CD4-positive, alpha-beta memory T cell (primary cell): Measurements from ENCODE around the gene PSAPL1. TPM values are rescaled to one million over a fixed set of nuclear protein-coding genes. Genes with fewer than 3 reads are reported as not detected.

Source experiments
- CTCF ChIA-PET: fragments of 350-600 bp; sonication (Branson Sonifier 250); formaldehyde crosslinking; loops from one replicate; lab custom pipeline; 2021; ENCODE audit warnings: inconsistent platforms; ENCODE audit not compliant: partially characterized antibody; lab: Charles Lee
- POLR2A ChIA-PET: fragments of 350-600 bp; sonication (Branson Sonifier 250); formaldehyde crosslinking; loops from one replicate; lab custom pipeline; 2021; ENCODE audit not compliant: partially characterized antibody; lab: Charles Lee
- DNase-seq, 5 donors: peaks; one replicate each; pipeline versions ENCODE4 v3.0.0 to v3.0.0-alpha.2; 2020 to 2022; ENCODE audit warnings: mixed read lengths in 1 of 5
- H3K27ac ChIP-seq: one replicate; pipeline ENCODE4 v1.7.0; 2013; ENCODE audit warnings: low read depth, low read length
- H3K27me3 ChIP-seq: 2 replicates; pipeline ENCODE4 v1.7.0; 2013; ENCODE audit warnings: mild to moderate bottlenecking, low read length, moderate library complexity; ENCODE audit not compliant: insufficient read depth
- H3K36me3 ChIP-seq: 2 replicates; pipeline ENCODE4 v1.7.0; 2013; ENCODE audit warnings: mild to moderate bottlenecking, low read length, moderate library complexity; ENCODE audit not compliant: insufficient read depth
- H3K4me1 ChIP-seq: 2 replicates; pipeline ENCODE4 v1.7.0; 2013; ENCODE audit warnings: mild to moderate bottlenecking, low read length, moderate library complexity; ENCODE audit not compliant: insufficient read depth
- H3K4me3 ChIP-seq, 2 donors: one replicate each; pipeline ENCODE4 v1.7.0; 2013; ENCODE audit warnings: low read length in 2 of 2, mild to moderate bottlenecking in 1 of 2
- H3K9me3 ChIP-seq, 2 donors: one replicate each; pipeline ENCODE4 v1.7.0; 2013; ENCODE audit warnings: low read length in 2 of 2, control low read depth in 1 of 2; ENCODE audit not compliant: control insufficient read depth in 1 of 2
- H3K27ac Mint-ChIP-seq, 7 donors: one replicate each; pipeline ENCODE4 v1.8.0; 2020 to 2021; ENCODE audit warnings: mixed read lengths in 7 of 7, mild to moderate bottlenecking in 6 of 7, inconsistent platforms in 3 of 7, moderate library complexity in 3 of 7
- H3K27me3 Mint-ChIP-seq, 2 donors: one replicate each; pipeline ENCODE4 v1.8.0; 2020 to 2021; ENCODE audit warnings: mixed read lengths in 2 of 2
- H3K36me3 Mint-ChIP-seq, 2 donors: one replicate each; pipeline ENCODE4 v1.8.0; 2020 to 2021; ENCODE audit warnings: mixed read lengths in 2 of 2, inconsistent platforms in 1 of 2, mild to moderate bottlenecking in 1 of 2
- H3K4me1 Mint-ChIP-seq, 4 donors: one replicate each; pipeline ENCODE4 v1.8.0; 2020 to 2021; ENCODE audit warnings: mixed read lengths in 4 of 4, mild to moderate bottlenecking in 1 of 4
- H3K4me3 Mint-ChIP-seq, 8 donors: one replicate each; pipeline ENCODE4 v1.8.0; 2020 to 2021; ENCODE audit warnings: mixed read lengths in 8 of 8, mild to moderate bottlenecking in 7 of 8, moderate library complexity in 6 of 8, inconsistent platforms in 3 of 8
- H3K9me3 Mint-ChIP-seq, 8 donors: one replicate each; pipeline ENCODE4 v1.8.0; 2020 to 2021; ENCODE audit warnings: mixed read lengths in 8 of 8, mild to moderate bottlenecking in 5 of 8, inconsistent platforms in 3 of 8, moderate library complexity in 1 of 8
- intact Hi-C: fragments of 100-400 bp; cut with micrococcal nuclease; formaldehyde crosslinking; loops from one replicate; pipeline ENCODE4 v1.15.1; 2023
- polyA plus RNA-seq, 2 donors: library from polyadenylated mRNA; unstranded; fragments of 300-500 nt; fragmentation: Illumina TruSeq; gene quantifications; one replicate each; pipeline ENCODE4 v1.2.3, GENCODE V29; 2021
- total RNA-seq, 2 experiments: library from RNA; stranded (reverse); gene quantifications; one replicate each; pipeline ENCODE4 v1.2.3, GENCODE V29; 2021

Gene PSAPL1
- total and polyA plus RNA-seq, 4 experiments from 2014 or later: not detected

- H3K9me3 Mint-ChIP-seq: peaks cover 0 to 6% (median 0%) of the 10 kb centered on the region in 8 donors
These were observed 16.2 kb upstream of the PSAPL1 start for GRCh38 chr4:7450775-7451433.

GRCh38 chr4:7448036-7448435 is 13.3 kb upstream of the PSAPL1 start:
- DNase-seq: no peak
- ChIA-PET CTCF (no interaction called here), POLR2A (no interaction called here)
- H3K36me3 Mint-ChIP-seq: no peaks in the 10 kb centered on the region
- H3K4me3 Mint-ChIP-seq: no peak overlapping the region
- Histone ChIP-seq H3K4me1 (no peaks in the 10 kb centered on the region), H3K27ac (no peak overlapping the region), H3K36me3 (no peaks in the 10 kb centered on the region), H3K9me3 (no peaks in the 10 kb centered on the region), H3K4me3 (no peak overlapping the region), H3K27me3 (no peaks in the 10 kb centered on the region)
- H3K4me1 Mint-ChIP-seq: no peaks in the 10 kb centered on the region
- no peak overlapping the region for H3K27ac Mint-ChIP-seq
- H3K27me3 Mint-ChIP-seq: peaks cover 8 to 10% of the 10 kb centered on the region in 2 donors
- intact Hi-C loops: no loop called here
- H3K9me3 Mint-ChIP-seq: peaks cover 0 to 8% (median 0%) of the 10 kb centered on the region in 8 donors

More at GRCh38 chr4:7450775-7451433, 16.2 kb upstream of the PSAPL1 start:
- no peak overlapping the region for H3K4me3 Mint-ChIP-seq
- Histone ChIP-seq H3K4me1 (no peaks in the 10 kb centered on the region), H3K27ac (no peak overlapping the region), H3K27me3 (no peaks in the 10 kb centered on the region), H3K9me3 (no peaks in the 10 kb centered on the region), H3K4me3 (no peak overlapping the region), H3K36me3 (no peaks in the 10 kb centered on the region)
- intact Hi-C loops: no loop called here
- no peaks in the 10 kb centered on the region for H3K36me3 Mint-ChIP-seq
- CTCF ChIA-PET: no interaction called here
- no peak for DNase-seq
- H3K27me3 Mint-ChIP-seq: no peaks in the 10 kb centered on the region
- no peaks in the 10 kb centered on the region for H3K4me1 Mint-ChIP-seq
- no peak overlapping the region for H3K27ac Mint-ChIP-seq
- POLR2A ChIA-PET: no interaction called here

GRCh38 chr4:7447236-7447635 is 12.5 kb upstream of the PSAPL1 start:
- intact Hi-C loops: no loop called here
- no peaks in the 10 kb centered on the region for H3K4me1 ChIP-seq
- no peaks in the 10 kb centered on the region for H3K9me3 ChIP-seq
- H3K36me3 ChIP-seq: no peaks in the 10 kb centered on the region
- DNase-seq: no peak
- ChIA-PET CTCF (no interaction called here), POLR2A (no interaction called here)
- Mint-ChIP-seq H3K4me1 (no peaks in the 10 kb centered on the region), H3K36me3 (no peaks in the 10 kb centered on the region), H3K4me3 (no peak overlapping the region), H3K27me3 (peaks cover 11 to 12% of the 10 kb centered on the region in 2 donors), H3K27ac (no peak overlapping the region), H3K9me3 (peaks cover 0 to 8% (median 0%) of the 10 kb centered on the region in 8 donors)
- no peaks in the 10 kb centered on the region for H3K27me3 ChIP-seq
- no peak overlapping the region for H3K27ac ChIP-seq
- H3K4me3 ChIP-seq: no peak overlapping the region

- H3K27ac Mint-ChIP-seq: no peak overlapping the region
- DNase-seq: no peak
- peaks cover 12 to 16% of the 10 kb centered on the region in 2 donors for H3K27me3 Mint-ChIP-seq
- ChIA-PET POLR2A (no interaction called here), CTCF (no interaction called here)
- H3K36me3 Mint-ChIP-seq: no peaks in the 10 kb centered on the region
- H3K4me3 ChIP-seq: no peak overlapping the region
- H3K9me3 Mint-ChIP-seq: peaks cover 0 to 4% (median 0%) of the 10 kb centered on the region in 8 donors
- H3K9me3 ChIP-seq: no peaks in the 10 kb centered on the region
- H3K27ac ChIP-seq: no peak overlapping the region
- no peaks in the 10 kb centered on the region for H3K4me1 Mint-ChIP-seq
- no peaks in the 10 kb centered on the region for H3K4me1 ChIP-seq
- intact Hi-C loops: no loop called here
- no peaks in the 10 kb centered on the region for H3K36me3 ChIP-seq
- no peak overlapping the region for H3K4me3 Mint-ChIP-seq
- H3K27me3 ChIP-seq: no peaks in the 10 kb centered on the region
These were observed 10.0 kb upstream of the PSAPL1 start for GRCh38 chr4:7444731-7445130.

- H3K4me3 ChIP-seq: no peak overlapping the region
- Mint-ChIP-seq H3K9me3 (peaks cover 0 to 4% (median 0%) of the 10 kb centered on the region in 8 donors), H3K27ac (no peak overlapping the region), H3K36me3 (no peaks in the 10 kb centered on the region), H3K4me3 (no peak overlapping the region), H3K27me3 (peaks cover 12 to 16% of the 10 kb centered on the region in 2 donors), H3K4me1 (no peaks in the 10 kb centered on the region)
- H3K9me3 ChIP-seq: no peaks in the 10 kb centered on the region
- intact Hi-C loops: no loop called here
- H3K36me3 ChIP-seq: no peaks in the 10 kb centered on the region
- CTCF ChIA-PET: no interaction called here
- H3K27ac ChIP-seq: no peak overlapping the region
- no peaks in the 10 kb centered on the region for H3K4me1 ChIP-seq
- no peak for DNase-seq
- POLR2A ChIA-PET: no interaction called here
- no peaks in the 10 kb centered on the region for H3K27me3 ChIP-seq
These were observed 9.6 kb upstream of the PSAPL1 start for GRCh38 chr4:7444314-7444713.

GRCh38 chr4:7442574-7443162 is 7.9 kb upstream of the PSAPL1 start:
- intact Hi-C loops: no loop called here
- no peak for DNase-seq
- Mint-ChIP-seq H3K9me3 (peaks cover 0 to 4% (median 0%) of the 10 kb centered on the region in 8 donors), H3K27ac (no peak overlapping the region), H3K36me3 (no peaks in the 10 kb centered on the region), H3K4me3 (no peak overlapping the region), H3K27me3 (peaks cover 15 to 16% of the 10 kb centered on the region in 2 donors), H3K4me1 (peaks cover 0 to 1% (median 0%) of the 10 kb centered on the region in 4 donors)
- Histone ChIP-seq H3K4me1 (no peaks in the 10 kb centered on the region), H3K4me3 (no peak overlapping the region), H3K36me3 (no peaks in the 10 kb centered on the region), H3K27me3 (no peaks in the 10 kb centered on the region), H3K9me3 (no peaks in the 10 kb centered on the region), H3K27ac (no peak overlapping the region)
- CTCF ChIA-PET: no interaction called here
- POLR2A ChIA-PET: no interaction called here

GRCh38 chr4:7441201-7441600 is 6.5 kb upstream of the PSAPL1 start:
- Histone ChIP-seq H3K9me3 (no peaks in the 10 kb centered on the region), H3K4me3 (no peak overlapping the region), H3K36me3 (no peaks in the 10 kb centered on the region), H3K27ac (no peak overlapping the region), H3K4me1 (no peaks in the 10 kb centered on the region), H3K27me3 (no peaks in the 10 kb centered on the region)
- no peak overlapping the region for H3K4me3 Mint-ChIP-seq
- H3K27me3 Mint-ChIP-seq: peaks cover 15 to 16% of the 10 kb centered on the region in 2 donors
- ChIA-PET CTCF (no interaction called here), POLR2A (no interaction called here)
- peaks cover 0 to 3% (median 0%) of the 10 kb centered on the region in 8 donors for H3K9me3 Mint-ChIP-seq
- H3K36me3 Mint-ChIP-seq: no peaks in the 10 kb centered on the region
- intact Hi-C loops: no loop called here
- peaks cover 0 to 1% (median 0%) of the 10 kb centered on the region in 4 donors for H3K4me1 Mint-ChIP-seq
- DNase-seq: no peak
- no peak overlapping the region for H3K27ac Mint-ChIP-seq
